ENCODE measurements around the gene KIF5B.

KIF5B gene

DNA sequence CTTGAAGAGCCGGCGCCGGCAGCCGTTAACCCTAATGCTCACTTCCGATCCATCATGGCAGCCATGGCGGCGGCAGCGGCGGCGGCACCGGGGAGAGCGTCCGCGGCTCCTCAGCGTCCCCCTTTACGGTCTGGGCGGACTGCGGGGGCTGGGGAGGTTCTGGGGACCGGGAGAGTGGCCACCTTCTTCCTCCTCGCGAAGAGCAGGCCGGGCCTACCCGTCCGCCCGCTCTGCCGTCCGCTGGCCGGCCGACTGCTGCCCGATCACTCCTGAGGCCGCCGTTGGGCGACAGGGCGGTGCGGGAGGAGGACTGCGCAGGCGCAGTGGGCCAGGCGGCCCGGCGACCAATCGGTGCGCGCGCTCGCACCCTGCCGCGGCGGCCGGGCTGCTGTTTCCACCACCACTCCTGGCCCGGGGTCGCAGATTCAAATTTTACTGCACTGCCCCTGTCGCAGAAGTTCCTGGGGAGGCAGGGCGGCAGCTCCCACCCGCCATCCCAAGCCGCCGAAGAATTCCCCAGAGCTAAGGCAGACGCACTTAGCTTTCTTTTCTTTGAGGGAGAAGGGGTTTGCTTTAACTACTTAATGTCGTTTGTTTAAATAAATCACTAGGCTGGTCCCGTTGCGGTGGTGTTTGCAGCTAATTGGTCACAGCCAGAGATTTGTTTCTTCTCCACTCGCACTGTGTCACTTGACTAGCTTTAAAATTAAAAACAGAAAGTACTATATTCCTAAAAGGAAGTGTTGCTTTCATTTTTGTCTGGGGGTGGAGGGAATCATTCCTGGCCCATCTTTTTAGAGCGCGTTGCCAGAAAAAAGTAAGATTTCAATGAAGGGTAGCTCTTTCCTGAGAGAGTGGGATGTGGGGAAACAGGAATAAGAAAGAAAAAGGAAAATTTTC, at the start of gene KIF5B:
KIF5B (minus strand) TSS at position 290 of the 900 bp plus-strand sequence. CDS start 452 bp downstream, outside the sequence.
- TF ChIP-seq, protein P1, sequence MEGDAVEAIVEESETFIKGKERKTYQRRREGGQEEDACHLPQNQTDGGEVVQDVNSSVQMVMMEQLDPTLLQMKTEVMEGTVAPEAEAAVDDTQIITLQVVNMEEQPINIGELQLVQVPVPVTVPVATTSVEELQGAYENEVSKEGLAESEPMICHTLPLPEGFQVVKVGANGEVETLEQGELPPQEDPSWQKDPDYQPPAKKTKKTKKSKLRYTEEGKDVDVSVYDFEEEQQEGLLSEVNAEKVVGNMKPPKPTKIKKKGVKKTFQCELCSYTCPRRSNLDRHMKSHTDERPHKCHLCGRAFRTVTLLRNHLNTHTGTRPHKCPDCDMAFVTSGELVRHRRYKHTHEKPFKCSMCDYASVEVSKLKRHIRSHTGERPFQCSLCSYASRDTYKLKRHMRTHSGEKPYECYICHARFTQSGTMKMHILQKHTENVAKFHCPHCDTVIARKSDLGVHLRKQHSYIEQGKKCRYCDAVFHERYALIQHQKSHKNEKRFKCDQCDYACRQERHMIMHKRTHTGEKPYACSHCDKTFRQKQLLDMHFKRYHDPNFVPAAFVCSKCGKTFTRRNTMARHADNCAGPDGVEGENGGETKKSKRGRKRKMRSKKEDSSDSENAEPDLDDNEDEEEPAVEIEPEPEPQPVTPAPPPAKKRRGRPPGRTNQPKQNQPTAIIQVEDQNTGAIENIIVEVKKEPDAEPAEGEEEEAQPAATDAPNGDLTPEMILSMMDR (IDR thresholded peaks at IDR 0.05) = no peak

DNA sequence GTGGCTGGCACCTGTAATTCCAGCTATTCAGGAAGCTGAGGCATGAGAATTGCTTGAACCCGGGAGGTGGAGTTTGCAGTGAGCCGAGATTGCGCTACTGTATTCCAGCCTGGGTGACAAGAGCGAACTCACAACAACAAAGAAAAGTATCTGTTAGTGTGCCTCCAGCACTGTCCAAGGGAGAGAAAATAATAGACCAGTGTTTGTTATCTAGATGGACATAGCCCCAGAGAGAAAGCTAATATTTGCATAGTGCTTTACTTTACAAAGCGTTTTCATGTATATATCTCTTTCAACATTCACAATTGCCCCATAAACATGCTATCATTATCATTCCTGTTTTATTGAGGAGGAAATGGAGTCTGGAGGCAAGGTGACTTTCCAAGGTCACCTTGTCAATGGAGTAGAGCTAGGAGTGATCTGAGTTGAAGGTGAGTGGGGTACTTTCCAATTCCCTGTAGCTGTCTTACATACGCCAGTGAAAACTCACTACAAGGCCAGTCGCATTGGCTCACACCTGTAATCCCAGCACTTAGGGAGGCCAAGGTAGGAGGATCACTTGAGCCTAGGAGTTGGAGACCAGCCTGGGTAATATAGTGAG, 49.7 kb upstream of the KIF5B start:
- TF ChIP-seq, protein P1 (IDR thresholded peaks at IDR 0.05) = no peak

DNA sequence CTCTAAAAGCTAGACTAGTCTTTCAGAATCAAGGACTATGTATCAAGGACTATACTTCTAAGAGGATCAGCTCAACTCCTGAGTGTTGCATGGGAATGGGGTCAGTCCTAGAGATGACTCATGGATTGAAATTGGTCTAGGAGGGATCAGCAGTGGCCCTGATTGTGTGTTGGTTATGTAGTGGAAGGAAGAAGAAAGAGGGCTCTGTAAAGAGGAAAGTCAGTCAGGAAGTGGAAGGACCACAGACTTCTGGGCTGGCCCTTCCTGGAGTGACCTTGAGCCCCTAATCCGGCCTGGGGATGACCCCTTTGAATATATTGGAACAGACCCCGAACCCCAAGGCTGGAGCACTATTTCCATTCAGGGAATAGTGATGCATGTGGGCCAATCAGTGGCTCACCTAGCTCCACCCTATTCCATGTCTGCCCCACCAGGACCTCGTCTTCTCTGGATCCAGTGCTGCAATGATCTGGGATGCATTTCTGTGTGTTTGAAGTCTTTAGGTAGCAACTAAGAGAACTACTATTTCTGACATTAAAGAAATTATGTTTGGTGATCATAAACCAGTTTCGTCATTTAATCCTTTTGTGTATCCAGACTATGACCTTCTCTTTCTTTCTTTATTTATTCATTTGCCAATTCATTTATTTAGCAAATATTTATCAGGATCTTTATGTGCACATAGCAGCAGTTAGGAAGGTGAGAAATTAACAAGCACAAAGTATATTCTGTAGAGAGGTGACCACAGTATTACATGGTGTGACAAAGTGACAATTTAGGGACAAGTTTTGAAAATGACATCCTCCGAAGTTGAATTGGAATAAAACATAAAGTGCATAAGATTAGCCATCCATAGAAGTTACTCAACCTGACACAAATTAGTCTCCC, 48.6 kb upstream of the KIF5B start:
- TF ChIP-seq, protein P1 (IDR thresholded peaks at IDR 0.05) = no peak

DNA sequence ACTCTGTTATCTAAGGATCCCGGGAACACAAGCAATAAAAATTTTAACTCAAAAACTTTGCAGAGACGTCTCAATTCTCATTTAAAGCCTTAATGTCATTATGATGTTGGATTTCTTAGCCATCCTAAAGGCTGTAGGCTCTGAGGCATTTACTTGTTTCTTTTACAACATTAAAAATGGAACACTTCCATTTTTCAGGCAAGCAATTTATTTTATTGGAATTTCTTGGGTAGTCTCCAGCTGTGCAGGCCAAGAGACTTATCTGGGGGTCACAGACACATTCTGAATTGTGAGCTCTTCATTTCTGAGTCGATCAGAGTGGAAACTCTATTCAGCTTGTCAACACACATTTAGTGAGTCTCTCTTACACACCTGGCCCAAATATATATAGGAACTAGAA, 48.0 kb upstream of the KIF5B start:
- TF ChIP-seq, protein P1 (IDR thresholded peaks at IDR 0.05) = no peak

DNA sequence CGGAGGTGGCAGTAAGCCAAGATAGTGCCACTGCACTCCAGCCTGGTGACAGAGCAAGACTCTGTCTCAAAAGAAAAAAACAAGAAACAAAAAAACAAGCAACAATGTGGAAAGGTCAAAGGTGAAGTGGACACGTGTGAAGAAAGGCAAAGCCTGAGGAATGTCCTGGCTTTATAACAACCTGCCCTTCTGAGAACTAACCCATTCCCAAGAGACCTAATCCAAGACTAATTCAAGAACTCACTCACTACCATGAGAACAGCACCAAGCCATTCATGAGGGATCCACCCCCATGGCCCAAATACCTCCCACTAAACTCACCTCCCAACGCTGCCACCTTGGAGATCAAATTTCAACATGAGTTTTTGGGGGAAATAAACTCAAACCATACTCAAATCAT, 47.5 kb upstream of the KIF5B start:
- TF ChIP-seq, protein P1 (IDR thresholded peaks at IDR 0.05) = no peak

DNA sequence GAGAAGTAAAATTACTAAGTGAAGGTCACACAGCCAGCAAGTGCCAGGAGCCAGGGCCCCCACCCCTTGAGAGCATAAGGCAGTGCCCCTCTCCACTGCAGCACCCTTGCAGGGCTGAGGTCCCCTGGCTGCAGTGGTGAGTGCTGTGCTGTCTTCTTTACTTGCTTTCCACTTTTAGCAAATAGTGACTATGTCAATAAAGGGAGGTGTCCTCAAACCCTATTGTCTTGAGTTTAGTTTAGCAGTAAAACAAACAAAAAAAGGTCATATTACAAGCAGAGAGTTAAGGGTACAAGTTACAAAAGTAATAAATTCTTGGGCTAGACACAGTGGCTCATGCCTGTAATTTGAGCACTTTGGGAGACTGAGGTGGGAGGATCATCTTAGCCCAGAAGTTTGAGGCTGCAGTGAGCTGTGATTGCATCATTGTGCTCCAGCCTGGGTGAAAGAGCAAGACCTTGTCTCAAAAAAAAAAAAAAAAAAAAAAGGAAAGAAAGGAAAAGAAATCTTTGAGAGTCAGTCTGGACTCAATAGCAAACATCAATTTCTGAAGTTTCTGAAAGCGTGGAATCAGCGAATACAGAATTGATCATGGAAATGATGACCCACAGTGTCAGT, 39.0 kb upstream of the KIF5B start:
- TF ChIP-seq, protein P1 (IDR thresholded peaks at IDR 0.05) = no peak

DNA sequence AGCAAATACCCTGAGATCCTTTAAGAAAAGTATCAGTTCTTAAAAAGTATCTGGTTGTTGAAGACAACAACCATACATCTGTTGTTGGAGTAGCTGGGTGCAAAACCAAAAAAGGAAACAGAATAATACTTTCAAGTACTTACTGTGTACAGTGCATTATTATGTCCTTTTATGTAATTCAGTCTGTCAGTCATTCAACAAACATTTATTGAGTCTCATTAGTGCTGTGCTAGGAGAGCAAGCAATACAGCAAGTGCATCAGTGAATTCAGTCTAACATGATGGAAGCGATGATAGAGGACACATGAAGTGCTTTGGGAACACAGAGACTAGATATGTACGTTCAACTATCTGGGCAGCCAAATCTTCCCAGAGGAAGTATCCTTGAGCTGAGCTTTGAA, 37.4 kb upstream of the KIF5B start:
- TF ChIP-seq, protein P1 (IDR thresholded peaks at IDR 0.05) = no peak

Measured in LNCAP (cell line).